Epithelial cell of proximal tubule (primary cell): ENCODE measurements around the gene PATJ. TPM values are rescaled to one million over a fixed set of nuclear protein-coding genes. Genes with fewer than 3 reads are reported as not detected.
"Not testable (repeated sequence)": the region's sequence is repeated elsewhere in the genome, so short reads cannot be mapped to it uniquely, and the experiment has no call there.

ENCODE experiments used
- DNase-seq: peaks from one replicate; pipeline ENCODE4 v3.0.0-alpha.2; 2011; ENCODE audit warnings: low read depth
- H3K4me3 ChIP-seq: 2 replicates; pipeline ENCODE4 v1.5.1; 2011; ENCODE audit warnings: low read depth, mild to moderate bottlenecking, low read length
- CTCF ChIP-seq: conservative IDR thresholded peaks from 2 replicates; pipeline ENCODE4 v1.5.1; 2012; ENCODE audit warnings: low read depth, mild to moderate bottlenecking, low read length
- total RNA-seq: library from RNA; depleted of rRNA; stranded (reverse); fragments of >200 nt; gene quantifications from 2 replicates; pipeline ENCODE4 v1.2.3, GENCODE V29; 2015

PATJ gene
- total RNA-seq, 1 donor from 2014 or later, result 42.1 TPM

DNA sequence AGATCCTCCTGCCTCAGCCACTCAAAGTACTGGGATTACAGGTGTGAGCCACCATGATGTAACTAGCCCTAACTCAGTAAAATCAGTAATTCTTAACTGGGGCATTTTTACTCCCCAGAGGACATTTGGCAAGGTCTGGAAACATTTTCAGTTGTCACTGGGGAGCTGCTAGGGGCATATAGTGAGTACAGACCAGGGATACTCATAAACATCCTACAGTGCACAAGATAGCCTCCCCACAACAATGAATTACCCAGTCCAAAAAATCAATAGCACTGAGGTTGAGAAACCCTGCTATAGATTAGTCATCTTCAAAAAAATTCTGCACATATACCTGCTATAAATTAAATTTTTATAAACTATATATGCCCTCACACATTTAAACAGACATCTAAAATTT lies 30.3 kb upstream of the PATJ start:
- DNase-seq, result no peak
- TF ChIP-seq CTCF, result no peak

DNA sequence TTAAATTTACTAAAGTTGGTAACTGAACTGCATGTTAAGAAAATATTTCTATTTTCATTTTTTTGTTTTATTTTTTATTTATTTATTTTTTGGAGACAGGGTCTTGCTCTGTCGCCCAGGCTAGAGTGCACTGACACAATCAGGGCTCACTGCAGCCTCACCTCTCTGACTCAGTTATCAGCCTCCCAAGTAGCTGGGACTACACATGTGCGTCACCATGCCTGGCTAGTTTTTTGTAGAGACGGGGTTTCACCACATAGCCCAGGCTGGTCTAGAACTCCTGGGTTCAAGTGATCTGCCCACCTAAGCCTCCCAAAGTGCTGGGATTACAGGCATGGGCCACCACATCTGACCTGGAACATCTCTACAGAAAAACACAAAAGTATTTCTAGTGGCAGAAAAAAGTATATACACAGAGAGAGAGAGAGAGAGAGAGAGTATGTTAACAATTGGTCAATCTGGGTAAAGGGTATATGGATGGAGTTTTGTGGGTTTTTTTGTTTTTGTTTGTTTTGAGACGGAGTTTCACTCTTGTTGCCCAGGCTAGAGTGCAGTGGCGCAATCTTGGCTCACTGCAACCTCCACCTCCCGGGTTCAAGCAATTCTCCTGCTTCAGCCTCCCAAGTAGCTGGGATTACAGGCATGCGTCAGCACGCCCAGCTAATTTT lies 23.1 kb upstream of the PATJ start:
- DNase-seq, H3K4me3 ChIP-seq: not testable (repeated sequence)

More for the DNA sequence above, 30.3 kb upstream of the PATJ start:
- H3K4me3 ChIP-seq, result no peak overlapping the region

DNA sequence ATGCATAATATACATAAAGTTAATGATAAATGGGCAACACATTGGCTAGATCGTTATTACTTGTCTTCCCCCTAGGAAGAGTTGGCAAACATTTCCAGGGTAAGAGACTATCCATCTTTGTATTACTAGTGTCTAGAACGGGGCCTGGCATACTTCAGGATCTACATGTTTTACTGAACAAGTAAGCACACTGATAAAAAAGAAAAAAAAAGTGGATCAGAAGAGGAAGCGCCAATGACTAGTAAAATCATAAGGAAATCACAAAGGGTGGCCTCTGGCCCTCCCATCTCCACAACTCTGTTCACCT lies 17.8 kb upstream of the PATJ start:
- no peak for TF ChIP-seq CTCF
- H3K4me3 ChIP-seq, result peak overlapping the region; percentile 98
- no peak for DNase-seq

- H3K4me3 ChIP-seq, result peak within 1 kb of the TSS; percentile 98
- no peak for TF ChIP-seq CTCF
- no peak for DNase-seq
These were observed 17.2 kb upstream of the PATJ start, which contains the start of gene TM2D1 for GRCh38 chr1:61724813-61725694. Gene TM2D1 (minus strand): TSS chr1:61725141. CDS start chr1:61725120, 21 bp downstream.

GRCh38 chr1:61727544-61727943 lies 14.7 kb upstream of the PATJ start:
- TF ChIP-seq CTCF, result no peak

DNA sequence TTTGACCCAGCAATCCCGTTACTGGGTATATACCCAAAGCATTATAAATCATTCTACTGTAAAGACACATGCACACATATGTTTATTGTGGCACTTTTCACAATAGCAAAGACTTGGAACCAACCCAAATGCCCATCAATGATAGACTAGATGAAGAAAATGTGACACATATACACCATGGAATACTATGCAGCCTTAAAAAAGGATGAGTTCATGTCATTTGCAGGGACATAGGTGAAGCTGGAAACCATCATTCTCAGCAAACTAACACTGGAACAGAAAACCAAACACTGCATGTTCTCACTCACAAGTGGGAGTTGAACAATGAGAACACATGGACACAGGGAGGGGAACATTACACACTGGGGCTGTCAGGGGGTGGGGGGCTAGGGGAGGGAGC lies 11.6 kb upstream of the PATJ start:
- H3K4me3 ChIP-seq, DNase-seq: not testable (repeated sequence)

More at GRCh38 chr1:61727544-61727943, 14.7 kb upstream of the PATJ start:
- H3K4me3 ChIP-seq, result no peak overlapping the region
- no peak for DNase-seq

- no peak overlapping the region for H3K4me3 ChIP-seq
- DNase-seq, result no peak
- no peak for TF ChIP-seq CTCF
These were observed 9.6 kb upstream of the PATJ start for GRCh38 chr1:61732726-61733125.
